K562 (cell line): Measurements from ENCODE around the gene METTL22.

Experiments used
- CHD1 ChIP-seq: fragments of 200-600 bp; sonication (generic); IDR thresholded peaks from one replicate; pipeline ENCODE4 v1.6.1; 2012; ENCODE audit warnings: mild to moderate bottlenecking, moderate library complexity, low read length, inconsistent platforms
- GABPA ChIP-seq: fragments of 200-800 bp; sonication (Bioruptor generic); conservative IDR thresholded peaks from 2 replicates; pipeline ENCODE4 v1.6.1; 2016; ENCODE audit warnings: low read depth, missing genetic modification characterization, missing compliant biosample characterization
- KAT7 ChIP-seq: sonication (generic); formaldehyde crosslinking; IDR thresholded peaks from 2 replicates; pipeline ENCODE4 v1.8.0; 2022; ENCODE audit warnings: missing genetic modification reagents, mild to moderate bottlenecking, borderline replicate concordance
- PRPF4 ChIP-seq: fragments of 200-400 bp; formaldehyde crosslinking; IDR thresholded peaks from one replicate; pipeline ENCODE4 v1.6.1; 2017; ENCODE audit warnings: low read length, low read depth, mild to moderate bottlenecking; ENCODE audit not compliant: insufficient read depth, poor library complexity, severe bottlenecking
- RFX1 ChIP-seq: fragments of 450-650 bp; IDR thresholded peaks from 2 replicates; pipeline ENCODE4 v1.6.1; 2016; ENCODE audit warnings: mild to moderate bottlenecking, moderate library complexity
- SP1 ChIP-seq: sonication (generic); formaldehyde crosslinking; IDR thresholded peaks from 2 replicates; pipeline ENCODE4 v1.8.1; 2022; ENCODE audit warnings: mild to moderate bottlenecking, missing genetic modification reagents
- SP2 ChIP-seq: IDR thresholded peaks from 2 replicates; pipeline ENCODE4 v1.6.1; 2011; ENCODE audit warnings: mild to moderate bottlenecking, low read depth, low read length, moderate library complexity; ENCODE audit not compliant: poor library complexity, severe bottlenecking; ENCODE audit errors: extremely low read depth
- ZNF282 ChIP-seq: sonication (generic); formaldehyde crosslinking; IDR thresholded peaks from 2 replicates; pipeline ENCODE4 v1.8.1; 2023; ENCODE audit warnings: missing genetic modification reagents
- ZNF785 ChIP-seq: fragments of 250-450 bp; sonication (Bioruptor Pico); IDR thresholded peaks from 2 replicates; pipeline ENCODE4 v1.4.0; 2020; ENCODE audit warnings: mild to moderate bottlenecking
- TF ChIP-seq, protein P1 (sequence below), 3 experiments: IDR thresholded peaks in 2 of 3; conservative IDR thresholded peaks in 1 of 3; 2 replicates each; pipeline ENCODE4 v1.5.1; 2011 to 2012; ENCODE audit warnings: low read length in 3 of 3, mild to moderate bottlenecking in 3 of 3, control low read depth in 2 of 3, improper control_type of control experiment in 1 of 3, inconsistent platforms in 1 of 3, low read depth in 1 of 3, mixed read lengths in 1 of 3, moderate library complexity in 1 of 3; ENCODE audit not compliant: insufficient read depth in 2 of 3

DNA sequence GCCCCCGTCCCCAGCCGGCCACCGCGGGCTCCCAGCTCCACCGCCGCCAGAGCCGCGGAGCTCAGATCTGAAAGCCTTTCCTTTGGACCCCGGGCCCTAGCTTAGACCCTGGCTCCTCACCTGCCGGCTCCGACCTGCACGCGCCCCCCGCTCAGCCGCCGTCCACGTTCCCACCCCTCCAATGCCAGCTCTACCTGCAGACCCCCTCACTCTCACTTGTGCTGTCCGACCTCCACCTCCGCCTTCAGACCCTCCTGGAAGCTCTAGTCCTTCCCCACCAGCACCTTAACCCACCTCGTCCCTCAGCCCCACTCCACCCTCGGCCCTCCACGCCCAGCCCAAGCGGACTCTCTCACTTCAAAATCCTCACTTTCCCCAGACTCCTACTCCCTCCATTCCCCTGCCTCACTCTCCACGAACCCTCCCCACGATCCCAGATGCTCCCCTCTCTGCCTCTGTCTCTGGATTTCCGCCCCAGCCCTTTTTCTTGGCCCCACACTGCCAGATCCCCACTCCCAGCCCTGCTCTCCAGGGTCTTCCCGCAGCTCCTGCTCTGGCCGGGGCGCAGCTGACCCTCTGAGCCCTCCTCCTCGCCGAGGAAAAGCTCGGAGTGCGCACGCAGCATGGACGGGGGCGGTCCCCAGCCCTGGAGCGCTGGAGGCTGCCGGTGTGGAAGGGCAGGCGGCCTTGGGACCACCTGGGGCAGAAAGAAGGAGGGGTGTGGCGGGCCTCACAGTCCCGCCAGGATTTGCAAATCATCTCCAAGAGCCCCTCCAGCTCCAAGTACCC, 31.4 kb upstream of the METTL22 start, which contains the start of gene TMEM114:
- TF ChIP-seq ZNF785 (CRISPR knock-in tag) (no peak), SP2 (no peak), ZNF282 (CRISPR knock-in tag) (no peak), RFX1 (no peak), SP1 (no peak), KAT7 (CRISPR knock-in tag) (no peak), CHD1 (no peak), PRPF4 (no peak), GABPA (no peak)
- TF ChIP-seq, protein P1, sequence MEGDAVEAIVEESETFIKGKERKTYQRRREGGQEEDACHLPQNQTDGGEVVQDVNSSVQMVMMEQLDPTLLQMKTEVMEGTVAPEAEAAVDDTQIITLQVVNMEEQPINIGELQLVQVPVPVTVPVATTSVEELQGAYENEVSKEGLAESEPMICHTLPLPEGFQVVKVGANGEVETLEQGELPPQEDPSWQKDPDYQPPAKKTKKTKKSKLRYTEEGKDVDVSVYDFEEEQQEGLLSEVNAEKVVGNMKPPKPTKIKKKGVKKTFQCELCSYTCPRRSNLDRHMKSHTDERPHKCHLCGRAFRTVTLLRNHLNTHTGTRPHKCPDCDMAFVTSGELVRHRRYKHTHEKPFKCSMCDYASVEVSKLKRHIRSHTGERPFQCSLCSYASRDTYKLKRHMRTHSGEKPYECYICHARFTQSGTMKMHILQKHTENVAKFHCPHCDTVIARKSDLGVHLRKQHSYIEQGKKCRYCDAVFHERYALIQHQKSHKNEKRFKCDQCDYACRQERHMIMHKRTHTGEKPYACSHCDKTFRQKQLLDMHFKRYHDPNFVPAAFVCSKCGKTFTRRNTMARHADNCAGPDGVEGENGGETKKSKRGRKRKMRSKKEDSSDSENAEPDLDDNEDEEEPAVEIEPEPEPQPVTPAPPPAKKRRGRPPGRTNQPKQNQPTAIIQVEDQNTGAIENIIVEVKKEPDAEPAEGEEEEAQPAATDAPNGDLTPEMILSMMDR (IDR thresholded peaks at IDR 0.05 in 2 of 3, conservative IDR thresholded peaks at IDR 0.05 in 1 of 3; ENCODE audit: insufficient read depth in 2 of 3, low read depth in 1 of 3, low read length in 3 of 3) = no peak
